Rectal smooth muscle tissue (tissue), 1 donor: ENCODE data around the gene TRAF2.

ENCODE experiments used
- H3K27ac ChIP-seq: one replicate; pipeline ENCODE4 v1.7.0; 2013; ENCODE audit warnings: low read depth, low read length, inconsistent platforms
- H3K27me3 ChIP-seq: one replicate; pipeline ENCODE4 v1.7.0; 2013; ENCODE audit warnings: low read length; ENCODE audit not compliant: control insufficient read depth, insufficient read depth
- H3K36me3 ChIP-seq: one replicate; pipeline ENCODE4 v1.7.0; 2013; ENCODE audit warnings: low read length; ENCODE audit not compliant: control insufficient read depth, insufficient read depth
- H3K4me1 ChIP-seq: one replicate; pipeline ENCODE4 v1.7.0; 2013; ENCODE audit warnings: low read length; ENCODE audit not compliant: control insufficient read depth, insufficient read depth
- H3K4me3 ChIP-seq: one replicate; pipeline ENCODE4 v1.7.0; 2013; ENCODE audit warnings: low read length
- H3K9ac ChIP-seq: one replicate; pipeline ENCODE4 v1.7.0; 2013; ENCODE audit warnings: low read length

Gene TRAF2

GRCh38 chr9:136921307-136921706 lies 35.0 kb downstream of the TRAF2 start:
- peaks cover 33% of the 10 kb centered on the region for H3K36me3 ChIP-seq
- no peaks in the 10 kb centered on the region for H3K27me3 ChIP-seq
- H3K4me1 ChIP-seq = no peaks in the 10 kb centered on the region
- H3K9ac ChIP-seq = no peak overlapping the region
- H3K27ac ChIP-seq = no peak overlapping the region
- no peak overlapping the region for H3K4me3 ChIP-seq

GRCh38 chr9:136921718-136922117 lies 35.4 kb downstream of the TRAF2 start:
- H3K27me3 ChIP-seq = no peaks in the 10 kb centered on the region

GRCh38 chr9:136922540-136922939 lies 36.2 kb downstream of the TRAF2 start:
- H3K4me1 ChIP-seq = no peaks in the 10 kb centered on the region
- no peak overlapping the region for H3K4me3 ChIP-seq
- H3K27me3 ChIP-seq = no peaks in the 10 kb centered on the region
- H3K36me3 ChIP-seq = peaks cover 32% of the 10 kb centered on the region
- H3K9ac ChIP-seq = no peak overlapping the region
- no peak overlapping the region for H3K27ac ChIP-seq

More at GRCh38 chr9:136921718-136922117, 35.4 kb downstream of the TRAF2 start:
- no peak overlapping the region for H3K27ac ChIP-seq
- H3K36me3 ChIP-seq = peaks cover 33% of the 10 kb centered on the region
- no peak overlapping the region for H3K9ac ChIP-seq
- no peak overlapping the region for H3K4me3 ChIP-seq
- no peaks in the 10 kb centered on the region for H3K4me1 ChIP-seq

GRCh38 chr9:136923881-136924280 lies 37.6 kb downstream of the TRAF2 start:
- H3K4me3 ChIP-seq = no peak overlapping the region
- peaks cover 29% of the 10 kb centered on the region for H3K36me3 ChIP-seq

GRCh38 chr9:136925414-136926153 lies 39.3 kb downstream of the TRAF2 start:
- Histone ChIP-seq H3K27me3 (no peaks in the 10 kb centered on the region), H3K4me3 (no peak overlapping the region), H3K9ac (no peak overlapping the region), H3K4me1 (no peaks in the 10 kb centered on the region), H3K36me3 (peaks cover 18% of the 10 kb centered on the region), H3K27ac (no peak overlapping the region)

More at GRCh38 chr9:136923881-136924280, 37.6 kb downstream of the TRAF2 start:
- Histone ChIP-seq H3K9ac (no peak overlapping the region), H3K27ac (no peak overlapping the region), H3K27me3 (no peaks in the 10 kb centered on the region), H3K4me1 (no peaks in the 10 kb centered on the region)

GRCh38 chr9:136926154-136926704 lies 39.9 kb downstream of the TRAF2 start:
- Histone ChIP-seq H3K27me3 (no peaks in the 10 kb centered on the region), H3K27ac (no peak overlapping the region), H3K4me1 (no peaks in the 10 kb centered on the region), H3K4me3 (no peak overlapping the region), H3K9ac (no peak overlapping the region), H3K36me3 (peaks cover 12% of the 10 kb centered on the region)

- Histone ChIP-seq H3K4me1 (no peaks in the 10 kb centered on the region), H3K27me3 (no peaks in the 10 kb centered on the region), H3K9ac (no peak overlapping the region), H3K27ac (no peak overlapping the region), H3K4me3 (no peak overlapping the region), H3K36me3 (peaks cover 12% of the 10 kb centered on the region)
These were observed 40.4 kb downstream of the TRAF2 start for GRCh38 chr9:136926749-136927148.

- no peaks in the 10 kb centered on the region for H3K4me1 ChIP-seq
These were observed 41.3 kb downstream of the TRAF2 start for GRCh38 chr9:136927343-136928271.

GRCh38 chr9:136928591-136928990 lies 42.3 kb downstream of the TRAF2 start:
- Histone ChIP-seq H3K4me1 (no peaks in the 10 kb centered on the region), H3K36me3 (peaks cover 12% of the 10 kb centered on the region), H3K27ac (no peak overlapping the region), H3K9ac (no peak overlapping the region), H3K4me3 (no peak overlapping the region), H3K27me3 (no peaks in the 10 kb centered on the region)

More at GRCh38 chr9:136927343-136928271, 41.3 kb downstream of the TRAF2 start:
- Histone ChIP-seq H3K27me3 (no peaks in the 10 kb centered on the region), H3K36me3 (peaks cover 12% of the 10 kb centered on the region), H3K9ac (no peak overlapping the region), H3K27ac (no peak overlapping the region), H3K4me3 (no peak overlapping the region)

GRCh38 chr9:136930014-136930413 lies 43.7 kb downstream of the TRAF2 start:
- Histone ChIP-seq H3K9ac (no peak overlapping the region), H3K4me1 (no peaks in the 10 kb centered on the region), H3K4me3 (no peak overlapping the region), H3K27ac (no peak overlapping the region), H3K27me3 (no peaks in the 10 kb centered on the region), H3K36me3 (peaks cover 12% of the 10 kb centered on the region)

- H3K27me3 ChIP-seq = no peaks in the 10 kb centered on the region
- no peak overlapping the region for H3K9ac ChIP-seq
- H3K27ac ChIP-seq = no peak overlapping the region
- peaks cover 7% of the 10 kb centered on the region for H3K36me3 ChIP-seq
- no peaks in the 10 kb centered on the region for H3K4me1 ChIP-seq
- no peak overlapping the region for H3K4me3 ChIP-seq
These were observed 45.4 kb downstream of the TRAF2 start for GRCh38 chr9:136931611-136932130.

- Histone ChIP-seq H3K4me3 (no peak overlapping the region), H3K36me3 (peaks cover 3% of the 10 kb centered on the region), H3K4me1 (no peaks in the 10 kb centered on the region), H3K27me3 (no peaks in the 10 kb centered on the region), H3K9ac (no peak overlapping the region), H3K27ac (no peak overlapping the region)
These were observed 48.0 kb downstream of the TRAF2 start for GRCh38 chr9:136934277-136934676.
